SW 1271 (cell line): ENCODE results near the gene VIPR2.

Experiments
- DNase-seq, 2 experiments: peaks; one replicate each; lab custom pipeline; 2025; lab: John Stamatoyannopoulos, UW

Gene VIPR2

GRCh38 chr7:159064816-159065510 lies 79.7 kb downstream of the VIPR2 start:
- DNase-seq, result no peak

- no peak for DNase-seq
Observed at GRCh38 chr7:159064121-159064815, 80.4 kb downstream of the VIPR2 start.

- no peak for DNase-seq
Observed at GRCh38 chr7:159063046-159063840, 81.4 kb downstream of the VIPR2 start.

GRCh38 chr7:159062569-159062968 lies 82.1 kb downstream of the VIPR2 start:
- DNase-seq, result no peak

GRCh38 chr7:159061674-159062212 lies 82.9 kb downstream of the VIPR2 start:
- no peak for DNase-seq

GRCh38 chr7:159061209-159061608 lies 83.5 kb downstream of the VIPR2 start:
- DNase-seq, result no peak

GRCh38 chr7:159060440-159060839 lies 84.2 kb downstream of the VIPR2 start:
- DNase-seq, result no peak

- no peak for DNase-seq
Observed at GRCh38 chr7:159059629-159060028, 85.0 kb downstream of the VIPR2 start.

- DNase-seq, result no peak
Observed at GRCh38 chr7:159057647-159058046, 87.0 kb downstream of the VIPR2 start.

GRCh38 chr7:159056737-159057136 lies 87.9 kb downstream of the VIPR2 start:
- DNase-seq, result no peak

GRCh38 chr7:159051916-159052315 lies 92.8 kb downstream of the VIPR2 start:
- DNase-seq, result no peak

- no peak for DNase-seq
Observed at GRCh38 chr7:159050704-159051103, 94.0 kb downstream of the VIPR2 start.

GRCh38 chr7:159049266-159050025 lies 95.2 kb downstream of the VIPR2 start:
- no peak for DNase-seq

- no peak for DNase-seq
Observed at GRCh38 chr7:159048656-159049055, 96.0 kb downstream of the VIPR2 start.

GRCh38 chr7:159047536-159047935 lies 97.1 kb downstream of the VIPR2 start:
- no peak for DNase-seq

GRCh38 chr7:159046300-159046699 lies 98.4 kb downstream of the VIPR2 start:
- no peak for DNase-seq

- DNase-seq, result no peak
Observed at GRCh38 chr7:159045839-159046238, 98.8 kb downstream of the VIPR2 start.

GRCh38 chr7:159042581-159043101 lies 102.0 kb downstream of the VIPR2 start:
- no peak for DNase-seq

- no peak for DNase-seq
Observed at GRCh38 chr7:159042103-159042502, 102.6 kb downstream of the VIPR2 start.

GRCh38 chr7:159040912-159041711 lies 103.6 kb downstream of the VIPR2 start:
- no peak for DNase-seq

GRCh38 chr7:159040146-159040545 lies 104.5 kb downstream of the VIPR2 start:
- no peak for DNase-seq
